Ovary (tissue), 9 donors: ENCODE data around the gene TM4SF18. TPM values are rescaled to one million over a fixed set of nuclear protein-coding genes. Genes with fewer than 3 reads are reported as not detected.

Experiments
- DNase-seq, 5 donors: peaks; one replicate each; pipeline ENCODE4 v3.0.0-alpha.2; 2019 to 2020
- H3K27ac ChIP-seq, 2 donors: fragments of 200-600 bp; one replicate each; pipeline versions ENCODE4 v1.5.1 to v1.8.0; 2019 to 2022
- H3K27me3 ChIP-seq: fragments of 200-600 bp; one replicate; pipeline ENCODE4 v1.8.0; 2022
- H3K36me3 ChIP-seq: fragments of 200-600 bp; sonication (generic); one replicate; pipeline ENCODE4 v1.5.1; 2019
- H3K4me1 ChIP-seq: one replicate; pipeline ENCODE4 v1.8.1; 2013; ENCODE audit warnings: mild to moderate bottlenecking, moderate library complexity; ENCODE audit not compliant: insufficient read depth
- H3K4me3 ChIP-seq: fragments of 200-600 bp; sonication (generic); one replicate; pipeline ENCODE4 v1.5.1; 2017
- H3K9me3 ChIP-seq, 2 donors: fragments of 200-600 bp in 1 of 2; sonication (generic) in 1 of 2; one replicate each; pipeline versions ENCODE4 v1.5.1 to v1.8.1; 2013 to 2019; ENCODE audit warnings: mild to moderate bottlenecking in 1 of 2, moderate library complexity in 1 of 2
- CTCF ChIP-seq, 3 donors: fragments of 450-650 bp in 2 of 3; fragments of 200-600 bp in 1 of 3; IDR thresholded peaks; one replicate each; pipeline versions ENCODE4 v1.5.1 to v1.8.0; 2016 to 2022; ENCODE audit warnings: antibody characterized with exemption in 3 of 3, mild to moderate bottlenecking in 1 of 3
- EP300 ChIP-seq: sonication (generic); formaldehyde crosslinking; IDR thresholded peaks from one replicate; pipeline ENCODE4 v1.6.1; 2017; ENCODE audit warnings: antibody characterized with exemption
- POLR2A ChIP-seq: fragments of 450-650 bp; IDR thresholded peaks from one replicate; pipeline ENCODE4 v1.6.1; 2017; ENCODE audit warnings: antibody characterized with exemption, mild to moderate bottlenecking, moderate library complexity
- WGBS, 3 donors: extraction: QIAGEN DNeasy Blood & Tissue Kit in 1 of 3; methylation state at CpG; one replicate each; pipeline versions ENCODE4 v1.1.5 to v1.1.7; 2013 to 2017; 5-methylcytosine and 5-hydroxymethylcytosine counted together
- intact Hi-C, 4 donors: fragments of 100-400 bp; cut with DNase I; formaldehyde crosslinking; loops; one replicate each; pipeline versions ENCODE4 v1.11.0 to v1.15.1; 2022 to 2023
- polyA plus RNA-seq, 2 donors: library from polyadenylated mRNA; stranded (reverse); fragments of 200-250 nt in 1 of 2; fragments of 350-450 nt in 1 of 2; fragmentation: Illumina TruSeq in 1 of 2; extraction: RNeasy Lipid Tissue Mini Kit (QIAGEN cat#74804) in 1 of 2; gene quantifications; one replicate each; pipeline ENCODE4 v1.2.3, GENCODE V29; 2013 to 2014
- total RNA-seq, 7 donors: library from RNA; depleted of rRNA in 2 of 7; stranded (reverse); fragments of >200 nt in 2 of 7; fragmentation: NEBNext Ultra II Directional in 3 of 7; extraction: Animal tissue kit (Norgen Biotek cat#: 25700) in 3 of 7; gene quantifications; one replicate each; pipeline versions ENCODE4 v1.1.0 to v1.2.4, GENCODE V29; 2016 to 2023
- donor health status: DM: no; HTN: no; CAD: no; lungs with moderate emphysema.
- donor health status: DM: no; HTN: no; CAD: no.
- donor health status: Bipolar disorder and iron deficiency.
- donor health status: DM: yes; HTN: yes; CAD: no.
- donor health status: DM: no; HTN: no; CAD: no.
- donor health status: DM: yes; HTN: yes; CAD: no.

TM4SF18 gene
- total and polyA plus RNA-seq, 9 donors: 2.4 to 16.3 (median 4.8) TPM

- H3K4me1 ChIP-seq: no peaks in the 10 kb centered on the region
- no peaks in the 10 kb centered on the region for H3K36me3 ChIP-seq
- no peaks in the 10 kb centered on the region for H3K9me3 ChIP-seq
- no peak for TF ChIP-seq POLR2A
- TF ChIP-seq EP300: no peak
- no peak for TF ChIP-seq CTCF (IDR thresholded peaks at IDR 0.05)
- 77 to 85% (median 82%) methylated on average over 6 of the region's 6 CpGs for WGBS, 3 donors
- no peak for DNase-seq
- intact Hi-C loops: loop anchor here in 1 of 4 donors (10.0 kb wide), 1 partner anchor 182 kb away; the partner anchor contains the start of gene TM4SF4
- no peaks in the 10 kb centered on the region for H3K27me3 ChIP-seq
- no peak overlapping the region for H3K4me3 ChIP-seq
- H3K27ac ChIP-seq: no peak overlapping the region
Measured at GRCh38 chr3:149292666-149293065, 40.8 kb downstream of the TM4SF18 start.

- no peaks in the 10 kb centered on the region for H3K4me1 ChIP-seq
- no peak overlapping the region for H3K4me3 ChIP-seq
- TF ChIP-seq CTCF (IDR thresholded peaks at IDR 0.05) (no peak), EP300 (no peak), POLR2A (no peak)
- intact Hi-C loops: loop anchor here in 1 of 4 donors (10.0 kb wide), 1 partner anchor 184 kb away; the partner anchor contains the start of gene TM4SF4
- H3K9me3 ChIP-seq: no peaks in the 10 kb centered on the region
- H3K36me3 ChIP-seq: no peaks in the 10 kb centered on the region
- H3K27me3 ChIP-seq: no peaks in the 10 kb centered on the region
- no peak overlapping the region for H3K27ac ChIP-seq
- DNase-seq: no peak
- 71 to 76% (median 73%) methylated on average over 2 of the region's 2 CpGs for WGBS, 3 donors
Measured at GRCh38 chr3:149291178-149291577, 42.3 kb downstream of the TM4SF18 start.

GRCh38 chr3:149288655-149289054 is 44.8 kb downstream of the TM4SF18 start:
- intact Hi-C loops: no loop called here

GRCh38 chr3:149284034-149284433 is 49.4 kb downstream of the TM4SF18 start:
- no peaks in the 10 kb centered on the region for H3K9me3 ChIP-seq
- no peaks in the 10 kb centered on the region for H3K27me3 ChIP-seq
- WGBS, 3 donors: 93 to 96% (median 96%) methylated on average over 9 to 23 of the region's 23 CpGs
- no peak for DNase-seq
- H3K27ac ChIP-seq: no peak overlapping the region
- no peak for TF ChIP-seq CTCF (IDR thresholded peaks at IDR 0.05)
- no peak for TF ChIP-seq EP300
- TF ChIP-seq POLR2A: no peak
- intact Hi-C loops: no loop called here
- H3K4me3 ChIP-seq: no peak overlapping the region
- H3K4me1 ChIP-seq: no peaks in the 10 kb centered on the region
- no peaks in the 10 kb centered on the region for H3K36me3 ChIP-seq

More at GRCh38 chr3:149288655-149289054, 44.8 kb downstream of the TM4SF18 start:
- TF ChIP-seq EP300: no peak
- no peak for TF ChIP-seq POLR2A
- no peak for TF ChIP-seq CTCF (IDR thresholded peaks at IDR 0.05)
- Histone ChIP-seq H3K4me3 (no peak overlapping the region), H3K4me1 (no peaks in the 10 kb centered on the region), H3K36me3 (no peaks in the 10 kb centered on the region), H3K27me3 (no peaks in the 10 kb centered on the region), H3K9me3 (no peaks in the 10 kb centered on the region), H3K27ac (no peak overlapping the region)
- no peak for DNase-seq
- 82 to 86% (median 85%) methylated on average over 5 of the region's 5 CpGs for WGBS, 3 donors
